A673 (cell line): ENCODE measurements around the gene ANKRD55.

Source experiments
- CTCF ChIP-seq: fragments of 300-800, 200-600 bp; sonication (generic); conservative IDR thresholded peaks from 2 replicates; pipeline ENCODE4 v1.5.1; 2017; ENCODE audit warnings: low read depth, mild to moderate bottlenecking, antibody characterized with exemption, low read length, moderate library complexity, mixed read lengths
- EZH2 ChIP-seq: fragments of 200-600 bp; sonication (generic); IDR thresholded peaks from 2 replicates; pipeline ENCODE4 v1.6.1; 2017; ENCODE audit warnings: borderline replicate concordance, low read depth, mild to moderate bottlenecking, mixed read lengths, antibody characterized with exemption, low read length; ENCODE audit not compliant: poor library complexity, severe bottlenecking

- TF ChIP-seq CTCF (no peak), EZH2 (no peak)
These were observed 23.9 kb upstream of the ANKRD55 start for GRCh38 chr5:56257010-56257409.
